BJ (cell line): ENCODE results near the gene MYCN. TPM values are rescaled to one million over a fixed set of nuclear protein-coding genes. Genes with fewer than 3 reads are reported as not detected.

Experiments
- CTCF ChIA-PET: fragments of 350-600 bp; formaldehyde crosslinking; extraction: SDS; loops from one replicate; lab custom pipeline; 2021; ENCODE audit warnings: antibody characterized with exemption, inconsistent platforms; lab: Yijun Ruan, JAX
- POLR2A ChIA-PET: fragments of 300-600 bp; sonication (Branson Sonifier 250); formaldehyde crosslinking; extraction: SDS; loops from one replicate; lab custom pipeline; 2021; ENCODE audit warnings: antibody characterized with exemption; lab: Charles Lee
- DNase-seq: peaks from one replicate; pipeline ENCODE4 v3.0.0-alpha.2; 2011; ENCODE audit warnings: low read depth
- H3K27me3 ChIP-seq: 2 replicates; pipeline ENCODE4 v1.6.0; 2011; ENCODE audit warnings: low read length; ENCODE audit not compliant: control insufficient read depth, insufficient read depth
- H3K36me3 ChIP-seq: 2 replicates; pipeline ENCODE4 v1.5.1; 2011; ENCODE audit warnings: low read length; ENCODE audit not compliant: control insufficient read depth, insufficient read depth
- H3K4me3 ChIP-seq: 2 replicates; pipeline ENCODE4 v1.5.1; 2011; ENCODE audit warnings: low read depth, mild to moderate bottlenecking, control low read depth, low read length
- CTCF ChIP-seq: IDR thresholded peaks from 2 replicates; pipeline ENCODE4 v1.5.1; 2011; ENCODE audit warnings: low read depth, mild to moderate bottlenecking, control low read depth, inconsistent platforms, low read length, moderate library complexity; ENCODE audit not compliant: insufficient read depth
- polyA plus RNA-seq: library from polyadenylated mRNA; depleted of rRNA; stranded (reverse); fragments of >200 nt; gene quantifications from 2 replicates; pipeline ENCODE4 v1.2.3, GENCODE V29; 2011

The MYCN gene
- polyA plus RNA-seq, 1 experiment = not detected

- POLR2A ChIA-PET = no interaction called here
- Histone ChIP-seq H3K27me3 (no peaks in the 10 kb centered on the region), H3K36me3 (no peaks in the 10 kb centered on the region), H3K4me3 (no peak overlapping the region)
- CTCF ChIA-PET = no interaction called here
- DNase-seq = no peak
- no peak for TF ChIP-seq CTCF
Observed at GRCh38 chr2:15968280-15969178, 28.2 kb downstream of the MYCN start.

GRCh38 chr2:15969214-15969613 is 28.9 kb downstream of the MYCN start:
- no peak for TF ChIP-seq CTCF
- POLR2A ChIA-PET = no interaction called here
- Histone ChIP-seq H3K36me3 (no peaks in the 10 kb centered on the region), H3K4me3 (no peak overlapping the region), H3K27me3 (no peaks in the 10 kb centered on the region)
- CTCF ChIA-PET = no interaction called here
- no peak for DNase-seq

GRCh38 chr2:15970701-15971100 is 30.4 kb downstream of the MYCN start:
- TF ChIP-seq CTCF = no peak
- H3K27me3 ChIP-seq = no peaks in the 10 kb centered on the region
- no peak for DNase-seq
- H3K4me3 ChIP-seq = no peak overlapping the region
- ChIA-PET CTCF (no interaction called here), POLR2A (no interaction called here)
- no peaks in the 10 kb centered on the region for H3K36me3 ChIP-seq

GRCh38 chr2:15971351-15971750 is 31.0 kb downstream of the MYCN start:
- TF ChIP-seq CTCF = no peak
- ChIA-PET CTCF (no interaction called here), POLR2A (no interaction called here)
- Histone ChIP-seq H3K27me3 (no peaks in the 10 kb centered on the region), H3K4me3 (no peak overlapping the region), H3K36me3 (no peaks in the 10 kb centered on the region)
- DNase-seq = no peak

- H3K4me3 ChIP-seq = no peak overlapping the region
- CTCF ChIA-PET = no interaction called here
- DNase-seq = no peak
- POLR2A ChIA-PET = no interaction called here
- TF ChIP-seq CTCF = no peak
- H3K27me3 ChIP-seq = no peaks in the 10 kb centered on the region
- no peaks in the 10 kb centered on the region for H3K36me3 ChIP-seq
Observed at GRCh38 chr2:15971831-15972522, 31.6 kb downstream of the MYCN start.
